GM23248 (cell line): ENCODE data around the gene MAPT. TPM values are rescaled to one million over a fixed set of nuclear protein-coding genes. Genes with fewer than 3 reads are reported as not detected.

Experiments used
- DNase-seq: peaks from one replicate; pipeline ENCODE4 v3.0.0-alpha.2; 2015
- H2AFZ ChIP-seq: fragments of 200-600 bp; sonication (generic); 2 replicates; pipeline ENCODE4 v1.6.1; 2016; ENCODE audit warnings: antibody characterized with exemption
- H3F3A ChIP-seq: fragments of 200-600 bp; sonication (generic); 2 replicates; pipeline ENCODE4 v1.6.1; 2016; ENCODE audit warnings: mild to moderate bottlenecking, antibody characterized with exemption, mixed run types; ENCODE audit not compliant: insufficient read depth
- H3K27ac ChIP-seq: fragments of 200-600 bp; sonication (generic); 2 replicates; pipeline ENCODE4 v1.5.1; 2016; ENCODE audit warnings: mild to moderate bottlenecking
- H3K27me3 ChIP-seq: fragments of 200-600 bp; sonication (generic); replicated peaks from 2 replicates; pipeline ENCODE4 v1.6.1; 2016; ENCODE audit warnings: mild to moderate bottlenecking; ENCODE audit not compliant: insufficient read depth
- H3K36me3 ChIP-seq: fragments of 200-600 bp; sonication (generic); 2 replicates; pipeline ENCODE4 v1.6.1; 2016; ENCODE audit warnings: low read depth, mild to moderate bottlenecking
- H3K4me1 ChIP-seq: fragments of 200-600 bp; sonication (generic); 2 replicates; pipeline ENCODE4 v1.6.1; 2016; ENCODE audit warnings: mild to moderate bottlenecking; ENCODE audit not compliant: insufficient read depth
- H3K4me2 ChIP-seq: fragments of 200-600 bp; sonication (generic); one replicate; pipeline ENCODE4 v1.6.1; 2016; ENCODE audit warnings: mild to moderate bottlenecking; ENCODE audit not compliant: unreplicated experiment
- H3K4me3 ChIP-seq: fragments of 200-600 bp; sonication (generic); 2 replicates; pipeline ENCODE4 v1.5.1; 2016; ENCODE audit warnings: mild to moderate bottlenecking
- H3K79me2 ChIP-seq: fragments of 200-600 bp; sonication (generic); 2 replicates; pipeline ENCODE4 v1.6.1; 2016; ENCODE audit warnings: mild to moderate bottlenecking; ENCODE audit not compliant: insufficient read depth
- H3K9ac ChIP-seq: fragments of 200-600 bp; sonication (generic); 2 replicates; pipeline ENCODE4 v1.6.1; 2016; ENCODE audit warnings: mild to moderate bottlenecking
- H3K9me2 ChIP-seq: fragments of 200-600 bp; sonication (generic); 2 replicates; pipeline ENCODE4 v1.6.1; 2016; ENCODE audit warnings: mixed run types, mild to moderate bottlenecking, moderate library complexity; ENCODE audit not compliant: insufficient read depth
- H3K9me3 ChIP-seq: fragments of 200-600 bp; sonication (generic); one replicate; pipeline ENCODE4 v1.6.1; 2017; ENCODE audit warnings: low read depth
- H4K20me1 ChIP-seq: fragments of 200-600 bp; sonication (generic); 2 replicates; pipeline ENCODE4 v1.6.0; 2016; ENCODE audit not compliant: insufficient read depth
- EZH2 ChIP-seq: fragments of 200-600 bp; sonication (generic); IDR thresholded peaks from 2 replicates; pipeline ENCODE4 v1.6.1; 2018; ENCODE audit warnings: antibody characterized with exemption, mild to moderate bottlenecking; ENCODE audit not compliant: insufficient read depth, poor library complexity, severe bottlenecking
- EZH2phosphoT487 ChIP-seq: fragments of 200-600 bp; sonication (generic); IDR thresholded peaks from 2 replicates; pipeline ENCODE4 v1.6.1; 2018; ENCODE audit warnings: antibody characterized with exemption, moderate library complexity, mild to moderate bottlenecking, low read depth; ENCODE audit not compliant: insufficient read depth
- WGBS, 2 experiments: methylation state at CpG; one replicate each; pipeline ENCODE4 v1.1.6; 2015 to 2017; ENCODE audit warnings: low lambda C conversion rate in 2 of 2, low coverage in 1 of 2; ENCODE audit errors: missing lambda C conversion rate in 2 of 2; 5-methylcytosine and 5-hydroxymethylcytosine counted together
- in situ Hi-C: fragments of 300-500 bp; cut with MboI; formaldehyde crosslinking; loops from 2 replicates; pipeline ENCODE4 v1.15.0; 2020
- polyA plus RNA-seq: library from polyadenylated mRNA; unstranded; fragments of >200 nt; fragmentation: Nextera tagmentation; extraction: Ambion mirVana; gene quantifications from 2 replicates; pipeline ENCODE4 v1.2.1, GENCODE V29; 2016
- total RNA-seq: library from RNA; depleted of rRNA; stranded (reverse); fragments of >200 nt; shearing (Covaris generic); gene quantifications from 2 replicates; pipeline ENCODE4 v1.2.3, GENCODE V29; 2014

The MAPT gene
- total and polyA plus RNA-seq, 2 experiments from 2014 or later = 0.06 TPM; not detected in 1

- H3K9ac ChIP-seq = no peak overlapping the region
- DNase-seq = no peak
- H3K9me3 ChIP-seq = no peaks in the 10 kb centered on the region
- no peak overlapping the region for H3K4me3 ChIP-seq
- H3F3A ChIP-seq = peaks cover 11% of the 10 kb centered on the region
- no peak overlapping the region for H2AFZ ChIP-seq
- no peaks in the 10 kb centered on the region for H4K20me1 ChIP-seq
- no peak overlapping the region for H3K4me2 ChIP-seq
- H3K79me2 ChIP-seq = peaks cover 40% of the 10 kb centered on the region
- no peak overlapping the region for H3K27ac ChIP-seq
- in situ Hi-C loops = loop anchor here (10.0 kb wide), 1 partner anchor 63 kb away; no protein-coding TSS in a partner anchor
- WGBS, 2 experiments = 81 to 87% methylated on average over 2 of the region's 2 CpGs
- H3K27me3 ChIP-seq = no peaks in the 10 kb centered on the region
- H3K4me1 ChIP-seq = peaks cover 4% of the 10 kb centered on the region; the same call in 1 of the 2 replicates
- no peaks in the 10 kb centered on the region for H3K9me2 ChIP-seq
- peaks cover 50% of the 10 kb centered on the region for H3K36me3 ChIP-seq
- TF ChIP-seq EZH2phosphoT487 = no peak
- TF ChIP-seq EZH2 = no peak
These were observed 147.9 kb downstream of the MAPT start for GRCh38 chr17:46042246-46042645.

DNA sequence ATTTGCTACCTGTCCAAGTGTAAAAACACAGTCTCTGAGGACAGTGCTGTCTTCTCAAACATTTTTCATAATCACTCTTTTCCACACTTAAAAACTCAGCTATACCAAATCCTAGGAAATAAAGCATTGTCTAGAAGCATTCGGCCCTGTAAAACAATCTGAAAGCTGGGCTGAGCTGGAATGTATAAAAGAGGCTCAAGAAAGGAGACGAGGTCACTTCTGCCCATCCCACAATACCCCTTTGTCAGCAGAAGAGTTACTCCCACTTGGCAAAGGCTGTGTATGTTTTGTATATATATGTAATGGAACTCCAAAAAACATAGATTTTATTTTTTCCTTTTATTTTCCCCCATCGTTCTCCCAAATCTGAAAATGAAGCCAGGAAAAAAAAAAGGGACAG, 148.6 kb downstream of the MAPT start:
- 89 to 92% methylated on average over 3 of the region's 3 CpGs for WGBS, 2 experiments
- peaks cover 11% of the 10 kb centered on the region for H3F3A ChIP-seq
- H3K27me3 ChIP-seq = no peaks in the 10 kb centered on the region
- in situ Hi-C loops = loop anchor here (10.0 kb wide), 1 partner anchor 62 kb away; no protein-coding TSS in a partner anchor
- H4K20me1 ChIP-seq = no peaks in the 10 kb centered on the region
- TF ChIP-seq EZH2 = no peak
- no peak for TF ChIP-seq EZH2phosphoT487
- H3K4me2 ChIP-seq = no peak overlapping the region
- no peaks in the 10 kb centered on the region for H3K9me2 ChIP-seq
- no peak for DNase-seq
- no peaks in the 10 kb centered on the region for H3K9me3 ChIP-seq
- H3K27ac ChIP-seq = no peak overlapping the region
- H3K79me2 ChIP-seq = peaks cover 40% of the 10 kb centered on the region
- peaks cover 46% of the 10 kb centered on the region for H3K36me3 ChIP-seq
- H3K4me3 ChIP-seq = no peak overlapping the region
- H3K4me1 ChIP-seq = peaks cover 4% of the 10 kb centered on the region; the same call in 1 of the 2 replicates
- H2AFZ ChIP-seq = no peak overlapping the region
- no peak overlapping the region for H3K9ac ChIP-seq

GRCh38 chr17:46043606-46044005, 149.3 kb downstream of the MAPT start:
- H3K27ac ChIP-seq = no peak overlapping the region
- peaks cover 43% of the 10 kb centered on the region for H3K36me3 ChIP-seq
- peaks cover 4% of the 10 kb centered on the region; the same call in 1 of the 2 replicates for H3K4me1 ChIP-seq
- in situ Hi-C loops = loop anchor here (10.0 kb wide), 1 partner anchor 61 kb away; no protein-coding TSS in a partner anchor
- no peak overlapping the region for H2AFZ ChIP-seq
- H3K4me2 ChIP-seq = no peak overlapping the region
- 91 to 94% methylated on average over 3 of the region's 3 CpGs for WGBS, 2 experiments
- H3F3A ChIP-seq = peaks cover 11% of the 10 kb centered on the region
- no peak for DNase-seq
- H3K79me2 ChIP-seq = peaks cover 40% of the 10 kb centered on the region
- no peaks in the 10 kb centered on the region for H3K27me3 ChIP-seq
- H3K4me3 ChIP-seq = no peak overlapping the region
- no peaks in the 10 kb centered on the region for H3K9me2 ChIP-seq
- no peaks in the 10 kb centered on the region for H4K20me1 ChIP-seq
- H3K9ac ChIP-seq = no peak overlapping the region
- H3K9me3 ChIP-seq = no peaks in the 10 kb centered on the region
- TF ChIP-seq EZH2 (no peak), EZH2phosphoT487 (no peak)

DNA sequence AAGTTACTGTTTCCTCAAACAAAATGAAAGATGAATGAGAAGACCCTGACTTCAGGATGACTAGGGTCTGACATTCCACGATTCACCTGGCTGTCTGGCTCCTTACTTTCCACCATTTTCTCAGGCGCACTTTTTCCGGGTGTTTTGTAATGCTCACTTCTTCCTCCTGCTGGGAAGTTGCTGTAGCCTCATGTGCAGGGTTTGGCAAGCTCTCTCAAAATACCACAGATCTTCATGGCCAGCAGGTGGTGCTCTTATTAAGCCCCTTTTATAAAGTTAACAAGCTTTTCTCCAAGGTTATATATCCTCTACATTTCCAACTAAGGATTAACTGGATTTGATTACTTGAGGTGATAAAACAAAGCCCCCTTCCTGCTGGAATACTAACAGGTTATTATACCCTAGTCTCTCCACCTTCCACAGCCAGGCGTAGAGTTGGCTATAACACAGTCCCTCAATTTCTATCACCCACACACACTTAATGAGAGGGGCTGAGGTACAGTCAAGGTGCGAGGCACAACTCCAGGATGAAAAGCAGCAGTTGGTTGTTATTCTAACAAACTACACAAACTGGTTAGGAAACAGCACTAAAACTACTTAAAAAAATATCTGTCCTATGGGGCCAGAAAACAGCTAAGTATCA, 150.1 kb downstream of the MAPT start:
- Histone ChIP-seq H3K27me3 (no peaks in the 10 kb centered on the region), H4K20me1 (no peaks in the 10 kb centered on the region), H3K27ac (peak overlapping the region; percentile 34), H3K4me3 (no peak overlapping the region), H3K36me3 (peaks cover 37% of the 10 kb centered on the region), H3K4me1 (peaks cover 4% of the 10 kb centered on the region; the same call in 1 of the 2 replicates), H3K9ac (no peak overlapping the region), H2AFZ (no peak overlapping the region), H3K9me3 (no peaks in the 10 kb centered on the region), H3K79me2 (peaks cover 40% of the 10 kb centered on the region), H3K4me2 (no peak overlapping the region), H3K9me2 (no peaks in the 10 kb centered on the region), H3F3A (peaks cover 11% of the 10 kb centered on the region)
- WGBS, 2 experiments = 29 to 32% methylated on average over 5 of the region's 5 CpGs
- DNase-seq = peak; percentile 95
- in situ Hi-C loops = loop anchor here (10.0 kb wide), 1 partner anchor 60 kb away; no protein-coding TSS in a partner anchor
- TF ChIP-seq EZH2phosphoT487 (no peak), EZH2 (no peak)
